Measurements from ENCODE around the gene GLI3. TPM values are rescaled to one million over a fixed set of nuclear protein-coding genes. Genes with fewer than 3 reads are reported as not detected.

GLI3 gene
- total and polyA plus RNA-seq, 2 of the 4 experiments (the other 2 are of a cell fraction): 1.3 to 3.9 TPM

DNA sequence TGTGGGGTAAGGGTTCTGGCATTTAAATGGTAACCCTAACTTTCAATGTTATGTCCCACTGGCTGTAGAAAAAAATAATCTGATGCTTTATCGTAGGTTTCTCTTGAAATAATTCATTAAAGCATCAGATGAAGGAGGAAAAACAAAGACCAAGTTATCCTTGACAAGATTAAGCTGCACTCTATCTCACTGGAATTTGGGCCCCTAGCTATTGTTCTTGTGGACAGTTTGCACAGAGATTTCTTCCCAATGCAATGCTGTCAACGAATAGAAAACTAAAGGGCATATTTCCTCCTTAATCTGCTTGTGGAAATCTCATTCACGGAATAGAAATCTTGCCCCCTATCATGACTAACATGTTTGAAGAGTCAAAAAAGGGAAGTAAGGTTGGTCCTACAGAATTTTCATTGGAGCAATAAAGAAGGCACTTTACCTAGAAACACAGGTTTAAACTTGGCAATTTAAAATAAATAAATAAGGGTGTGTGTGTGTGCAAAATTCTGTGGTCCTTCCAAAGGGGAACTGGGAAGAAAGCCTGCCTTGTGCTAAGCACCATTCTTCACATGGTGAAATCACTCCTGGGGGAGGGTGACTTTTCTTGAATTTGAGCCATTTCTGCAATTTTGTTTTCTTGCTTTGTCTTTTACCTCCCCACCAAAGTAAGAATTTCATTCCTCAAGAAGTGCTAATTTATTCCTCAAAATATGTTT lies 242.8 kb downstream of the GLI3 start:
- peaks cover 3% of the 10 kb centered on the region; the same call in 1 of the 2 replicates for H3K36me3 ChIP-seq (ENCODE audit: control insufficient read depth, insufficient read depth, low read length)
- ChIA-PET CTCF (no interaction called here), POLR2A (ENCODE audit: unreplicated experiment) (no interaction called here)
- H3K79me1 ChIP-seq (ENCODE audit: low read depth in 1 of 2, low read length in 2 of 2): peaks cover 0 to 3% of the 10 kb centered on the region in 2 experiments; a peak in 1 of 4 replicates
- H4K20me1 ChIP-seq (ENCODE audit: insufficient read depth, low read length): peaks cover 8% of the 10 kb centered on the region
- H3K4me2 ChIP-seq (ENCODE audit: low read depth, low read length): no peak overlapping the region
- H3K4me1 ChIP-seq (ENCODE audit: control insufficient read depth, insufficient read depth, low read length): peaks cover 22% of the 10 kb centered on the region
- whole genome bisulfite sequencing, 2 experiments (ENCODE audit: extremely low coverage in 2 of 2, insufficient read length in 1 of 2): no CpG with 5 or more reads among the region's 3 CpGs
- H3K18ac ChIP-seq (ENCODE audit: low read depth, low read length): peak overlapping the region; percentile 33; the same call in 1 of the 2 replicates
- no peak overlapping the region for H4K8ac ChIP-seq (ENCODE audit: low read depth in 2 of 2, low read length in 2 of 2)
- H3K9me1 ChIP-seq (ENCODE audit: insufficient read depth, low read length): peaks cover 17% of the 10 kb centered on the region; the same call in 1 of the 2 replicates
- H2AK5ac ChIP-seq (ENCODE audit: low read depth, low read length): no peak overlapping the region
- H2BK15ac ChIP-seq (ENCODE audit: low read depth, low read length): no peak overlapping the region; the same call in 2 of the 3 replicates
- no peak overlapping the region for H4K91ac ChIP-seq (ENCODE audit: insufficient read depth, low read depth, low read length)
- in situ Hi-C loops (cut with MboI; ENCODE audit: low sequenced_read_pairs) (loop anchor here (25.0 kb wide), 1 partner anchor 243 kb away; the partner anchor contains the start of gene GLI3), intact Hi-C loops (cut with micrococcal nuclease) (no loop called here), dilution Hi-C loops (cut with HindIII; ENCODE audit: low sequenced_read_pairs, unreplicated experiment) (no loop called here)
- H3K4ac ChIP-seq (ENCODE audit: low read depth, low read length): no peak overlapping the region
- DNase-seq: no peak
- H3K14ac ChIP-seq (replicated peaks; ENCODE audit: low read depth, low read length): no peak overlapping the region
- H3K4me3 ChIP-seq (ENCODE audit: insufficient read depth, low read depth, low read length): no peak overlapping the region
- H3K9ac ChIP-seq (ENCODE audit: low read depth, low read length): no peak overlapping the region
- no peaks in the 10 kb centered on the region for H3K27me3 ChIP-seq (ENCODE audit: control insufficient read depth, insufficient read depth, low read length)
- no peaks in the 10 kb centered on the region for H3K9me3 ChIP-seq (ENCODE audit: control insufficient read depth, insufficient read depth, low read length)
- no peak overlapping the region for H2BK5ac ChIP-seq (ENCODE audit: low read depth, low read length, poor library complexity, severe bottlenecking)
- no peak overlapping the region for H2AFZ ChIP-seq (replicated peaks; ENCODE audit: low read length, poor library complexity)
- no peak overlapping the region for H4K5ac ChIP-seq (ENCODE audit: low read depth, low read length)
- H3K56ac ChIP-seq (ENCODE audit: extremely low read depth, insufficient read depth, low read length): no peak overlapping the region
- no TSS peak for BruUV-seq (replicated peaks)
- no peak for ATAC-seq (ENCODE audit: low read depth)
- no peak overlapping the region for H3K27ac ChIP-seq (ENCODE audit: insufficient read depth, low read length)
- H2BK120ac ChIP-seq (ENCODE audit: low read depth, low read length): no peak overlapping the region
- H2AK9ac ChIP-seq (replicated peaks; ENCODE audit: low read depth, low read length, poor library complexity): no peak overlapping the region
- H2BK20ac ChIP-seq (ENCODE audit: low read depth, low read length): peak overlapping the region; percentile 20; the same call in 1 of the 2 replicates
- H3K23ac ChIP-seq (ENCODE audit: low read depth, low read length): no peak overlapping the region
- TF ChIP-seq BHLHE40 (IDR thresholded peaks at IDR 0.05; ENCODE audit: low read depth, low read length) (no peak), MAFK (IDR thresholded peaks at IDR 0.05; ENCODE audit: low read depth, low read length) (no peak), MXI1 (IDR thresholded peaks at IDR 0.05; ENCODE audit: borderline replicate concordance, low read depth, low read length) (no peak), RCOR1 (IDR thresholded peaks at IDR 0.05; ENCODE audit: insufficient replicate concordance, low read length) (no peak), FOS (IDR thresholded peaks at IDR 0.05; ENCODE audit: low read depth, low read length) (no peak), NFE2L2 (IDR thresholded peaks at IDR 0.05; ENCODE audit: low read depth, low read length) (no peak), RAD21 (IDR thresholded peaks at IDR 0.05; ENCODE audit: low read length) (no peak), RFX5 (IDR thresholded peaks at IDR 0.05; ENCODE audit: low read depth, low read length) (no peak), SMC3 (IDR thresholded peaks at IDR 0.05; ENCODE audit: low read depth, low read length) (no peak), CEBPB (IDR thresholded peaks at IDR 0.05; ENCODE audit: low read depth, low read length) (no peak), POLR2A (IDR thresholded peaks at IDR 0.05; ENCODE audit: low read depth, low read length) (no peak), CHD1 (IDR thresholded peaks at IDR 0.05; ENCODE audit: low read depth, low read length) (no peak)
- TF ChIP-seq, protein P1, sequence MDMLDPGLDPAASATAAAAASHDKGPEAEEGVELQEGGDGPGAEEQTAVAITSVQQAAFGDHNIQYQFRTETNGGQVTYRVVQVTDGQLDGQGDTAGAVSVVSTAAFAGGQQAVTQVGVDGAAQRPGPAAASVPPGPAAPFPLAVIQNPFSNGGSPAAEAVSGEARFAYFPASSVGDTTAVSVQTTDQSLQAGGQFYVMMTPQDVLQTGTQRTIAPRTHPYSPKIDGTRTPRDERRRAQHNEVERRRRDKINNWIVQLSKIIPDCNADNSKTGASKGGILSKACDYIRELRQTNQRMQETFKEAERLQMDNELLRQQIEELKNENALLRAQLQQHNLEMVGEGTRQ (IDR thresholded peaks at IDR 0.05; ENCODE audit: low read depth, low read length): no peak
- TF ChIP-seq, protein P2, sequence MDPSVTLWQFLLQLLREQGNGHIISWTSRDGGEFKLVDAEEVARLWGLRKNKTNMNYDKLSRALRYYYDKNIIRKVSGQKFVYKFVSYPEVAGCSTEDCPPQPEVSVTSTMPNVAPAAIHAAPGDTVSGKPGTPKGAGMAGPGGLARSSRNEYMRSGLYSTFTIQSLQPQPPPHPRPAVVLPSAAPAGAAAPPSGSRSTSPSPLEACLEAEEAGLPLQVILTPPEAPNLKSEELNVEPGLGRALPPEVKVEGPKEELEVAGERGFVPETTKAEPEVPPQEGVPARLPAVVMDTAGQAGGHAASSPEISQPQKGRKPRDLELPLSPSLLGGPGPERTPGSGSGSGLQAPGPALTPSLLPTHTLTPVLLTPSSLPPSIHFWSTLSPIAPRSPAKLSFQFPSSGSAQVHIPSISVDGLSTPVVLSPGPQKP (IDR thresholded peaks at IDR 0.05; ENCODE audit: borderline replicate concordance, low read depth, low read length): no peak
- TF ChIP-seq, protein P3, sequence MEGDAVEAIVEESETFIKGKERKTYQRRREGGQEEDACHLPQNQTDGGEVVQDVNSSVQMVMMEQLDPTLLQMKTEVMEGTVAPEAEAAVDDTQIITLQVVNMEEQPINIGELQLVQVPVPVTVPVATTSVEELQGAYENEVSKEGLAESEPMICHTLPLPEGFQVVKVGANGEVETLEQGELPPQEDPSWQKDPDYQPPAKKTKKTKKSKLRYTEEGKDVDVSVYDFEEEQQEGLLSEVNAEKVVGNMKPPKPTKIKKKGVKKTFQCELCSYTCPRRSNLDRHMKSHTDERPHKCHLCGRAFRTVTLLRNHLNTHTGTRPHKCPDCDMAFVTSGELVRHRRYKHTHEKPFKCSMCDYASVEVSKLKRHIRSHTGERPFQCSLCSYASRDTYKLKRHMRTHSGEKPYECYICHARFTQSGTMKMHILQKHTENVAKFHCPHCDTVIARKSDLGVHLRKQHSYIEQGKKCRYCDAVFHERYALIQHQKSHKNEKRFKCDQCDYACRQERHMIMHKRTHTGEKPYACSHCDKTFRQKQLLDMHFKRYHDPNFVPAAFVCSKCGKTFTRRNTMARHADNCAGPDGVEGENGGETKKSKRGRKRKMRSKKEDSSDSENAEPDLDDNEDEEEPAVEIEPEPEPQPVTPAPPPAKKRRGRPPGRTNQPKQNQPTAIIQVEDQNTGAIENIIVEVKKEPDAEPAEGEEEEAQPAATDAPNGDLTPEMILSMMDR (conservative IDR thresholded peaks at IDR 0.05; ENCODE audit: low read depth, low read length): no peak

Measured in IMR-90 (cell line).